DND-41 (cell line): ENCODE data around the gene PELI2.

Experiments
- ATAC-seq: fragments of 200-7000 bp; cut with Tn5 transposase; 3 replicates; pipeline ENCODE4 v1.9.1; 2021; ENCODE audit warnings: low read depth; ENCODE audit not compliant: insufficient read depth
- DNase-seq: peaks from one replicate; pipeline ENCODE4 v3.0.0-alpha.2; 2020
- H2AFZ ChIP-seq: 2 replicates; pipeline ENCODE4 v1.6.0; 2012; ENCODE audit warnings: low read depth, low read length
- H3K27ac ChIP-seq: 2 replicates; pipeline ENCODE4 v1.5.1; 2012; ENCODE audit warnings: low read length, inconsistent platforms
- H3K27me3 ChIP-seq: fragments of 200-600 bp; sonication (generic); 2 replicates; pipeline ENCODE4 v1.6.0; 2012; ENCODE audit warnings: low read length, mild to moderate bottlenecking, inconsistent platforms; ENCODE audit not compliant: insufficient read depth, poor library complexity
- H3K36me3 ChIP-seq: 2 replicates; pipeline ENCODE4 v1.5.1; 2012; ENCODE audit warnings: low read length, inconsistent platforms; ENCODE audit not compliant: insufficient read depth
- H3K4me1 ChIP-seq: 2 replicates; pipeline ENCODE4 v1.5.1; 2012; ENCODE audit warnings: mild to moderate bottlenecking, low read length; ENCODE audit not compliant: insufficient read depth
- H3K4me2 ChIP-seq: 2 replicates; pipeline ENCODE4 v1.6.0; 2012; ENCODE audit warnings: mild to moderate bottlenecking, moderate library complexity, low read length, inconsistent platforms; ENCODE audit not compliant: insufficient read depth
- H3K4me3 ChIP-seq, 2 experiments: fragments of 200-600 bp in 1 of 2; shearing (Covaris generic) in 1 of 2; 2 replicates each; pipeline ENCODE4 v1.5.1; 2012 to 2016; ENCODE audit warnings: inconsistent platforms in 2 of 2, low read length in 2 of 2, mild to moderate bottlenecking in 2 of 2, low read depth in 1 of 2, moderate library complexity in 1 of 2
- H3K79me2 ChIP-seq: 2 replicates; pipeline ENCODE4 v1.6.0; 2012; ENCODE audit warnings: low read length, inconsistent platforms; ENCODE audit not compliant: insufficient read depth
- H3K9ac ChIP-seq: 2 replicates; pipeline ENCODE4 v1.6.0; 2012; ENCODE audit warnings: low read depth, mild to moderate bottlenecking, inconsistent platforms, low read length, moderate library complexity
- H3K9me3 ChIP-seq: 2 replicates; pipeline ENCODE4 v1.5.1; 2012; ENCODE audit warnings: low read length, moderate library complexity, mild to moderate bottlenecking, inconsistent platforms; ENCODE audit not compliant: insufficient read depth, severe bottlenecking
- H4K20me1 ChIP-seq: 2 replicates; pipeline ENCODE4 v1.6.0; 2012; ENCODE audit warnings: low read length; ENCODE audit not compliant: insufficient read depth
- EZH2 ChIP-seq: IDR thresholded peaks from 3 replicates; pipeline ENCODE4 v1.6.1; 2012; ENCODE audit warnings: borderline replicate concordance, low read depth, mild to moderate bottlenecking, moderate library complexity, low read length, inconsistent platforms; ENCODE audit not compliant: severe bottlenecking
- TF ChIP-seq, protein P1 (sequence below): IDR thresholded peaks from 2 replicates; pipeline ENCODE4 v1.5.1; 2012; ENCODE audit warnings: borderline replicate concordance, low read length, moderate library complexity, mild to moderate bottlenecking; ENCODE audit not compliant: poor library complexity, severe bottlenecking; ENCODE audit errors: extremely low read depth

PELI2 gene

GRCh38 chr14:56221382-56222128, 103.3 kb downstream of the PELI2 start:
- peaks cover 28% of the 10 kb centered on the region for H3K36me3 ChIP-seq
- ATAC-seq (no peak), DNase-seq (no peak)
- no peak overlapping the region for H3K4me3 ChIP-seq
- H3K9ac ChIP-seq: no peak overlapping the region
- peak overlapping the region; percentile 94 for H3K27ac ChIP-seq
- TF ChIP-seq EZH2: no peak
- TF ChIP-seq, protein P1, sequence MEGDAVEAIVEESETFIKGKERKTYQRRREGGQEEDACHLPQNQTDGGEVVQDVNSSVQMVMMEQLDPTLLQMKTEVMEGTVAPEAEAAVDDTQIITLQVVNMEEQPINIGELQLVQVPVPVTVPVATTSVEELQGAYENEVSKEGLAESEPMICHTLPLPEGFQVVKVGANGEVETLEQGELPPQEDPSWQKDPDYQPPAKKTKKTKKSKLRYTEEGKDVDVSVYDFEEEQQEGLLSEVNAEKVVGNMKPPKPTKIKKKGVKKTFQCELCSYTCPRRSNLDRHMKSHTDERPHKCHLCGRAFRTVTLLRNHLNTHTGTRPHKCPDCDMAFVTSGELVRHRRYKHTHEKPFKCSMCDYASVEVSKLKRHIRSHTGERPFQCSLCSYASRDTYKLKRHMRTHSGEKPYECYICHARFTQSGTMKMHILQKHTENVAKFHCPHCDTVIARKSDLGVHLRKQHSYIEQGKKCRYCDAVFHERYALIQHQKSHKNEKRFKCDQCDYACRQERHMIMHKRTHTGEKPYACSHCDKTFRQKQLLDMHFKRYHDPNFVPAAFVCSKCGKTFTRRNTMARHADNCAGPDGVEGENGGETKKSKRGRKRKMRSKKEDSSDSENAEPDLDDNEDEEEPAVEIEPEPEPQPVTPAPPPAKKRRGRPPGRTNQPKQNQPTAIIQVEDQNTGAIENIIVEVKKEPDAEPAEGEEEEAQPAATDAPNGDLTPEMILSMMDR: no peak
- no peak overlapping the region for H3K4me2 ChIP-seq
- H4K20me1 ChIP-seq: peaks cover 22% of the 10 kb centered on the region
- H3K4me1 ChIP-seq: peaks cover 58% of the 10 kb centered on the region
- H3K79me2 ChIP-seq: peaks cover 98% of the 10 kb centered on the region
- H3K27me3 ChIP-seq: no peaks in the 10 kb centered on the region
- no peaks in the 10 kb centered on the region for H3K9me3 ChIP-seq
- no peak overlapping the region for H2AFZ ChIP-seq

DNA sequence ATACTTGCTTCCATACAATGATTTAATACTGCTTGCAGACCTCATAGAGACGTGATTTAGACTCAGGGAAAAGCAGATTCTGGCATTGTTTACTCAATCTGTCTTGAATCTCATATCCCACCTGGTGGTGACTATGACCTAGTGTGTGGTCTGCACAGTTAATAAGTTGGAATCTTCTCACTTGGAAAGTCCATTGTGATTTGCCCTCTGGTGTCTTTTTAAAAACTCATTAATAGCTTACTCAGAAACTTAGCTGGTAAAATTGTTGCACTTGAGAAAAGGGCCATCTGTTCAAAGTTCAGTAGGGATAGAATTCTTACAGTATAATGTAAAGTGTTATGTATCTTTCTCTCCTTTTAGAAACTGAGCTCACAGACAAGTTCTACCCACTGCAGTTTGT, 106.0 kb downstream of the PELI2 start:
- TF ChIP-seq EZH2: no peak
- TF ChIP-seq, protein P1: no peak
- Histone ChIP-seq H4K20me1 (peaks cover 17% of the 10 kb centered on the region), H3K79me2 (peaks cover 88% of the 10 kb centered on the region), H3K9me3 (peaks cover 8% of the 10 kb centered on the region), H3K4me3 (no peak overlapping the region), H3K9ac (no peak overlapping the region), H3K4me2 (no peak overlapping the region), H3K36me3 (peaks cover 43% of the 10 kb centered on the region), H3K4me1 (peaks cover 32% of the 10 kb centered on the region), H3K27me3 (no peaks in the 10 kb centered on the region), H3K27ac (0 out of 2 replicates have a peak overlapping the region, but pooled peaks have one; percentile 5), H2AFZ (no peak overlapping the region)
- ATAC-seq: no peak
- no peak for DNase-seq

- no peak overlapping the region for H3K9ac ChIP-seq
- no peaks in the 10 kb centered on the region for H3K27me3 ChIP-seq
- DNase-seq (no peak), ATAC-seq (no peak)
- peaks cover 80% of the 10 kb centered on the region for H3K79me2 ChIP-seq
- H3K4me1 ChIP-seq: peaks cover 24% of the 10 kb centered on the region
- H3K4me2 ChIP-seq: no peak overlapping the region
- peaks cover 15% of the 10 kb centered on the region for H4K20me1 ChIP-seq
- TF ChIP-seq, protein P1: no peak
- no peak for TF ChIP-seq EZH2
- peaks cover 43% of the 10 kb centered on the region for H3K36me3 ChIP-seq
- peak overlapping the region; percentile 26; the same call in 1 of the 2 replicates for H3K27ac ChIP-seq
- H2AFZ ChIP-seq: no peak overlapping the region
- no peak overlapping the region for H3K4me3 ChIP-seq
- peaks cover 12% of the 10 kb centered on the region for H3K9me3 ChIP-seq
Observed at GRCh38 chr14:56224691-56225681, 106.8 kb downstream of the PELI2 start.
